ENCODE measurements around the gene NFKB2.

DNA sequence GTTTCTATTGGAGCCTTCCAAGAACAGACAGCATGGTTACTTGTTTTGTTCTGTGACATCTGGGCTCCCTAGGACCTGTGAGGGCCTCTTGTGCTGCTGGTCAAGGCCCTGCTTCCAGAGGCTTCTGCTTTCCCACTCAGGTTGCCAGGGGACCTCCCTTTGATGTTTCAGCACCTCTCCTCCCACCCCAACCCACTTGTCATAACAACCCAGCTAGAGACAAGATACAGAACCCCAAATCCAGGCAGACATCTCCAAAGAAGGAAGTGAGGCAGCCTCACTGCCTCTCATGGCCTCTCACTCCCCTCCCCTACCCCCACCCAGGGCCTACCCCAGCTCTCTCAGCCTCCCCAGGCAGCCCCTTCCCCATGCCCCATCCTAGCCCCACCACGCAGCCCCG, 11.3 kb downstream of the NFKB2 start:
- TF ChIP-seq CTCF (conservative IDR thresholded peaks at IDR 0.05; ENCODE audit: low read depth, low read length) (no peak), POLR2A (IDR thresholded peaks at IDR 0.05; ENCODE audit: low read depth, low read length) (no peak), CEBPB (IDR thresholded peaks at IDR 0.05; ENCODE audit: low read depth, low read length) (no peak), MAZ (IDR thresholded peaks at IDR 0.05; ENCODE audit: borderline replicate concordance, low read depth, low read length) (no peak), BHLHE40 (IDR thresholded peaks at IDR 0.05; ENCODE audit: low read depth, low read length) (no peak), RCOR1 (IDR thresholded peaks at IDR 0.05; ENCODE audit: insufficient replicate concordance, low read length) (no peak)
- TF ChIP-seq, protein P1, sequence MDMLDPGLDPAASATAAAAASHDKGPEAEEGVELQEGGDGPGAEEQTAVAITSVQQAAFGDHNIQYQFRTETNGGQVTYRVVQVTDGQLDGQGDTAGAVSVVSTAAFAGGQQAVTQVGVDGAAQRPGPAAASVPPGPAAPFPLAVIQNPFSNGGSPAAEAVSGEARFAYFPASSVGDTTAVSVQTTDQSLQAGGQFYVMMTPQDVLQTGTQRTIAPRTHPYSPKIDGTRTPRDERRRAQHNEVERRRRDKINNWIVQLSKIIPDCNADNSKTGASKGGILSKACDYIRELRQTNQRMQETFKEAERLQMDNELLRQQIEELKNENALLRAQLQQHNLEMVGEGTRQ (IDR thresholded peaks at IDR 0.05; ENCODE audit: low read depth, low read length), result no peak

All from IMR-90 (cell line).